Left ventricle myocardium superior (tissue), 1 donor: ENCODE measurements around the gene ARHGAP24. TPM values are rescaled to one million over a fixed set of nuclear protein-coding genes. Genes with fewer than 3 reads are reported as not detected.

Source experiments
- ATAC-seq: fragments of 200-7000 bp; cut with Tn5 transposase; one replicate; pipeline ENCODE4 v1.9.1; 2020; ENCODE audit warnings: mild to moderate bottlenecking, moderate library complexity
- DNase-seq: peaks from one replicate; pipeline ENCODE4 v3.0.0-alpha.2; 2020
- intact Hi-C: fragments of 100-400 bp; cut with micrococcal nuclease; formaldehyde crosslinking; loops from one replicate; pipeline ENCODE4 v1.11.0; 2022
- total RNA-seq: library from RNA; stranded (reverse); fragmentation: NEBNext Ultra II Directional; extraction: Animal tissue kit (Norgen Biotek cat#: 25700); gene quantifications from one replicate; pipeline ENCODE4 v1.2.1, GENCODE V29; 2021
- donor health status: DM: no; HTN: yes; CAD: no; lungs with severe emphysema.

Gene ARHGAP24
- total RNA-seq, 1 donor from 2014 or later, result 13.3 TPM

DNA sequence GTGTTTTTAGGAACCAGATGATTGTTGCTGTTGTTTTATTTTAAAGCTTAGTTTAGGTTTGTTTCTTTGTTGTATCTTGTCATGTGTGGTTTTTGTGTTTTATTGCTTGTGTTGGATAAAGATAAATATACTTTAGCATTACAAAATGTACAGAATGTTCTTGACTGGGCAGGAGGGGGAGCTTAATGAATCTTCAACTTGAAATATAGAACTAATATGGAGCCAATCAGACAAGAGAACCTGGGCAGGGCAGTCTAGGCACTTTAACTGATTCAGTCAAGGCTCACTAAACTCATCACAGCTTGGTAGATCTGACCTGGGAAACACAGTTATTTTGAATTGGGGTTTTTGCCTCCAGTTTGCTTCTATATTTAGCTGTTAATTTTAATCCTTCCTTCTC is 304.2 kb downstream of the ARHGAP24 start:
- DNase-seq (no peak), ATAC-seq (no peak)
- intact Hi-C loops, result no loop called here

DNA sequence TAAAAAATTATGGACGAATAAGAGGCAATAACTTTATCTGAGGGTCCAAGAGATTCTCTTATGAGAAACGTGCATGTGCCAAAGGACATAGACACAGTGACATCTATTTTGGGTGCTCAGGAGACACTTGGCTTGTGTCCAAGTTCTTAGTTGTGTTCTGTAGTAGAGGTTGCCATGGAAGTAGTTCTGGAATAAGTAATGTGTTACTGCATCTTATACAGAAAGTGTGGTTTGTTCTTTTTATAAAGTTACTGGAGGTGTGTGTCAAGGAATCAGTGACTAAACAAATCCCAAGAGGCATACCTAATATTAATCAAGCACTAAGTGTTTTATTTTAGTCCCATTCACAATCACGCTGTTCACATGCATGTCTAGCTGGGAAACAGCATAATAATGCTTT is 305.7 kb downstream of the ARHGAP24 start:
- intact Hi-C loops, result no loop called here
- peak; percentile 78 for ATAC-seq
- DNase-seq, result no peak

DNA sequence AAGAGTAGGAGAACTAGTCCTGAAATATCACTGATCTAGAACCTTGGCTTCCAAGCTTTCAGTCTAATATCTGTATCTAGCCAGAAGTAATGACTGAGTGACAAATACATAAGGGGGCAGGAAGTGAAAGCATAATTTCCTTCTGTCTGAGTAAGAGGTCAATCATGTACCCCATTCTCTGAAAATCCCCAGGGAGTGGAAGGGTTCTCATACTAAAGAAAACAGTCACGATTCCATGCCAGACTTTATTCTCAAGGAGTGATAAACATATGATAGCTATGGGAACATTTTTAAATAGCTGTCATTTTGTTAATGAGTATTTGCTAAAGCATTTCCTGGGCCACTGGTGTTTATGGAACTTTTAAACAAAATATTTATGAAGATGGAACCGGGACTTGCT is 308.5 kb downstream of the ARHGAP24 start:
- ATAC-seq (no peak), DNase-seq (no peak)
- intact Hi-C loops, result no loop called here

DNA sequence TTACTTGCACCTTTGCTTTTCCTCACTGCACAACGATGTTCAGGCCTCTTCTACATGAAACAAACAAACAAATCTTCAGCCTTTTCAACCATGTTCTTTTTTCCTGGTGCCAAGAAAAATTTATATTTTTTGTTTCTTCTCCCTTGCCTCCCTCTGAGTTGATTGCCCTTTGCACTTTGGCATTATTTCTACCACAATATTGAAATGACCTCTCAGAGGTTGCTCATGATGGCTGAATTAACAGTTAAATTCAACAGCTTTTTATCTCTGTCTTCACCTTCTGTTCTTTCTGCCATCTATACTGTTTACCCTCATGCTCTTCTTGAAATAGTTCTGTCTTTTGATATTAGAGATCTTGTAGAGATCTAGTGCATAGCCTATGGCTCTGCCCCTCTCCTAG is 308.9 kb downstream of the ARHGAP24 start:
- ATAC-seq, result no peak
- DNase-seq, result no peak
- intact Hi-C loops, result no loop called here

DNA sequence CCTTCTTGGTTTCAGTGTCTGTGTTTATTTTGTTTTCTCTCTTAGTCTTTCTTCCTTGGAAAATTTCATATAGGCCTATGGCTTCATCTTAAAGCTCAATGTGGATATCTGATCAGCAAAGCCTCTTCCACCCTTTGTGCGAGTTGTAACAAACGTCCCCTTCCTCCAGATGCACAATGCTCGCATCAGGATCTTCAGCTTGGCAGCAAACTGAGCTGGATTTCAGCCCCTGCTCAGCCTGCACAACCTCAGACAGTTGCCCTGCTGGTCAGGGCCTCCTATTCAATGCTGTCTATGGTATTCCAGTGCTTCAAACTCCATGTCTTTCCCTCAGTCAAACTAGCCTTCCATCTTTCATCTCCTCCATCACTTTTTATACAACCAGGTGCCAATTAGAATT is 309.4 kb downstream of the ARHGAP24 start:
- ATAC-seq (no peak), DNase-seq (no peak)
- intact Hi-C loops, result no loop called here

DNA sequence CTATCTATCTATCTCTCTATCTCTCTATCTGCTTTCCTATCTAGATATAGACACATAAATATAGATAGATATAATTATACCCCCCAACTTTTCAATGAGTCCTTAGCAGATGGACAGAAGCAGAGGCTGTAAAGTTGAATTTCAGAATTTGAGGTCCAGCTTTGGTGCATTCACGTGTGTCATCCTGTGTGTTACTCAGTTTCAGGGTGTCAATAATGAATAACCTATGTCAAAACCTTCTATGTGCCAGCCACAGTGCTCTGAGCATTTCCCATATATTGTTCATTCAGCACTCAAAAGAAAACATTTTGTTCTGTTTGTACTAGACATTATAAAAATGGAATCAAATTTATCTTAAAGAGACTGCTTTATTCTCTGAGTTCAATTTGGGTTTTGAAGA is 310.0 kb downstream of the ARHGAP24 start:
- intact Hi-C loops, result no loop called here
- ATAC-seq (no peak), DNase-seq (no peak)

DNA sequence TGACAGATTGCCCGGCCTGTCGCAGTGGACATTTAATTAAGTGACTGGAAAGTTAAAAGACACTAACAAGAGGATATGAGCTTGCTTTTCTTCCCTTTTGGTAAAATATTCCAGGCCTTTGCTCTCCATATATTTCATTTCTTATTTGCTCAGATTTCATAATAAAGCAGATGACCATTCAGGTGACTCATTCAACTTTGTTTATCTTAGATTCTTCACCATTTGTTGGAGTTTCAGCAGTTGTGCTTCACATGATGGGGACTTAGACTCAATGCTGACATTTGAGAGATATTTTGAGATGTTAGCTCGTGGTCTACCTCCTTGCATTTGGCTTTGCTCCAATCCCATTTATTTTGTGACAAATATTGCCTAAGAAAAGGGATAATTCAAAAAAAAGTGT is 312.2 kb downstream of the ARHGAP24 start:
- no peak for ATAC-seq
- DNase-seq, result no peak
- intact Hi-C loops, result no loop called here

DNA sequence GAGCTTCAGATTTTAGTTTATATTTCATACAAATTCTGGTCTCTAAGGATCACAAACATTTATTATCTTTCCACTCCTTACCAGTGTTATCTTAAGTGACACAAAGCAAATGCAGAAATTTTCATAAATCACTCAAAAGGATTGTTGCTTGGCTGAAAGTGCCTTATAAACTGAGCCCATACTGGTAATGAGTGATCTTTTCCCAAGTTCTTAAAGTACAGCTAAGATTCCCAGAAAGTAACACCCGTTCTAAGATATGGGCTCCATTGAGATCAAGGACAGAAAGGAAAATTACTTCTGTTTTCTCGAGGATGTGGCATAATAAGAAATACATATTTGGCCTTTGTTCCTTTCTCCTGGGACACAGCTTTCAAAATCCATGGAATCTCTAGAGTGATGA is 313.7 kb downstream of the ARHGAP24 start:
- DNase-seq (no peak), ATAC-seq (no peak)
- intact Hi-C loops, result no loop called here

DNA sequence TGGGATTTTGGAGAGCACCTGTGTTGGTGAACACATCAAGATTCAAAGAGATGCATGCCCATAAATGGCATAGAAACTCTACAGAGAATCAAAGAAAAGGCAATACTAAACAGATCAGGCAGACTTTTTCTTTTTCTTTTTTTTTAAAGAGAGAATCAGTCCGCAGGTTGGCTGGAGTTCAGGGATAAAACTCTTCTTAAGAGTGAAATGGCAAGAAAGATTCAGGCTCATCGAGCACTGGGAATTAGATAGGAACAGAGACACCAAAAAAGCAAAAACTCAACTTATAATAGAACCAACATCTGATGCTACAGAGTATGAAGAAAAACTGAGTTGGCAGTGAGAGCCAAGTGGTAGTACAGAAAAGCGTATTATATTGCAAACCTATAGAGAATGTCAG is 314.3 kb downstream of the ARHGAP24 start:
- ATAC-seq, result no peak
- DNase-seq, result no peak
- intact Hi-C loops, result no loop called here

DNA sequence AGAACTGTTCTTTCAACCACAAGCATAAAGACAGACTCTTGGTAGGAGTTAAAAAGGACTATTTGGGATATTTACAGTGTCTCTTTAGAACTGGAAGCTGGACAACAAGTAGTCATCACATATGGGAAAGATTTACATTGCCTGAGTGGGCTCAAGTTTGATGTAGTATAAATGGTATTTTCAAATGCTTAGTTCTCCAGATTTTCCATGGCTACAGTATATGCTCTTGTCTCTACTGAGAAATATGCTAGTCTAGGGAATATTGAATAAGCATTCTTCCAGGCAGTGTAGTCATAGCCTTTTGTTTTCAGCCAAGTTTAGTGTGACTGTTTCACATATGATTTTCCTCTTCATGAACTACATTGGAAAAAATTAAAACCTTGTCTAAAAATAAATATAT is 315.6 kb downstream of the ARHGAP24 start:
- DNase-seq, result no peak
- intact Hi-C loops, result no loop called here
- no peak for ATAC-seq

DNA sequence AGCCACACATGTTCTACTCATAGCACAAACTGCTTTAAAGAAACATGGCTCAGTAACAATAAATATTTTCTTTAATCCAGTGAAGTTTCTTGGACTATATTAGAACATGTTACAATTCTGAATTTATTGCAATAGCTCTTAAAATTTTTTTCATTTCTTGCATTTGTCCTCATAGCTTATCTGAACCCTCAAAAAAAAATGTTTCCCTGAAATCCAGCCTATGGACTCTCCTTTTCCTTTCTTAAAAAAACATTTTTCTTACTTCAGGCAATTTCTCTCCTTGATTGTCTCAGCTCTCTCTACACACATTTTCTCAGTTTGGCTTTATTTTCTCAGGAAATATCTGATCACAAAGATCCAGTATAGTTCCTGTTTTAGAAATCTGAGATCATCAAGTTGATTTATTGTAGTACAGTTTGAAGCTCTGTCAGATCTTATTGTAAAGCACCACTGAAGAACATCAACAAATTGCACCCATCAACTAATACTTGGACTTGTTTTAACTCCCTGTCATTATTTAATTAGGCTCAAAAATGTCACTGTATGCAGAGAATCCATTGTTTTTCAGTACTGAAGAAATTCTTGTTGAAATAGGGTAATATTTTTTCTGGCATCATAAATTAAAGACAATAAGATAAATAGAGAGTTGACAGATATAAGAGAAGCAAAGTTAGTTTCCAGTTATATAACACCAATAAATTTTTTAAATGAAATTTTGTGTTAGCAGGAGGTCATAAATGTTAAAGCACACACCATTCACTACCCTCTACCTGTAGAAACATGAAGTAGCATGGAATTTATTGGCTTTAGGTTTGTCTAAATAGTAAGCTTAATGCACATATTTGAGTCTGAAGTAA is 317.7 kb downstream of the ARHGAP24 start:
- intact Hi-C loops, result no loop called here
- no peak for DNase-seq

DNA sequence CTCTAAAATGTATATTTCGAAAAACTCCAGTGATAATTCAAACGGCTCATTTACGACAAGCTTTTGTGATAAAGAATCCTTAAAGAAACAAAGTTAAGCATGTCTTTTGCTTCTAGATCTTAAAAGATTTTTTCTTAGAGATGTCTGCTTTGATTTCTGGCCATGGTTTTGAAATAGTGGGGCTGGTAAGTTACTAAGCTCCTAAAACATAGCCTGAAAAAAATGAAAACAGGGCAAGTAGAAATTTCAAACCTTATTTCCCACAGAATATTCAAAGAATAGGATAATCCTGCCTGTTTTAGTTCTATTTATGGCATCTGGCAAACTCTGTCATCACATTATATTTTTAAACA is 318.3 kb downstream of the ARHGAP24 start:
- intact Hi-C loops, result no loop called here
- DNase-seq (no peak), ATAC-seq (no peak)

More for the DNA sequence above, 317.7 kb downstream of the ARHGAP24 start:
- no peak for ATAC-seq

DNA sequence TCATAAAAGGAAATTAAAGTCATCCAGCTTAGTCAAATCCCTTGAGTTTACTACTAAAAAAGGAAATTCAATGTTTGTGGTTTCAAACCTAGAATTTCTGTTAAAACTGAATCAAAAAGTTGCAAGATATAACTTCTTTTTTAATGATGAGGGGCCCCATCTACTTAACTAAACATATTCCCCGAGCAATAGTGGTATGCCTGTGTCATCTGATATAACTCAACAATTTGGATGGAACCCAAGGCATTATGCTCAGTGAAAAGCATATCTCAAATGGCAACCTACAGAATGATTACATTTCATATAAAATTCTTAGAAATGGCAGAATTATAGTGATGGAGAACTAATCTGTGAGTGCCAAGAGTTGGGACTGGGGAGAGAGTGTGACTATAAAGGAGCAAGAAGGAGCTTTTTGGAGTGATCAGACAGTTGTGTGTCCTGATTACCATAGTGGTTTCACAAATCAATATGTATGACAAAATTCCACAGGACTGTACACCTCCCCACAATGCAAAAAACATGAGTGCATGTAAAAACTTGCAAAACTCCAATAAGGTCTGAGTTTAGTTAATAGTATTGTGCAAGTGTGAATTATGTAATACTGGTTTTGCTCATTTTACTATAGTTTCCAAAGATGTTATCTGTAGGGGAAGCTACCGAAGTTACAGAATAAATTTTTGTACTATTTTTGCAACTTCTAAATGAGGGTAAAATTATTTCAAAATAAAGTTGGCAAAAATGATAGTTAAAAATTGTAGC is 323.2 kb downstream of the ARHGAP24 start:
- no peak for DNase-seq
- ATAC-seq, result no peak
- intact Hi-C loops, result loop anchor here (5.0 kb wide), 1 partner anchor 169 kb away; no protein-coding TSS in a partner anchor

DNA sequence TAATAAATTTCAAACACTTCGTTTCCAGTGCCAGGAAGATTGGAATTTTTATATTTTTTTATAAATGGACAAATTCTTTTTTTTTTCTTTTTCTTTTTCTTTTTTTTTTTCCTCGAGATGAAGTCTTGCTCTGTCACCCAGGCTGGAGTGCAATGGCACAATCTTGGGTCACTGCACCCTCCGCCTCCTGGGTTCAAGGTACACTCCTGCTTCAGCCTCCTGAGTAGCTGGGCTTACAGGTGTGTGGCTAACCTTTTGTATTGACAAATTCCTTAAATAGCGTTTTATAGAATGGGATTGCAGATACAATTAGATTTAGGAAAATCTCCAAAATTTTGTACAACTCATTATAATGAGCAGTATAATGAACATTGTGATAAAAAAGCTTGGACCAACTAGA is 328.9 kb downstream of the ARHGAP24 start:
- DNase-seq, result no peak
- ATAC-seq, result no peak
- intact Hi-C loops, result no loop called here

DNA sequence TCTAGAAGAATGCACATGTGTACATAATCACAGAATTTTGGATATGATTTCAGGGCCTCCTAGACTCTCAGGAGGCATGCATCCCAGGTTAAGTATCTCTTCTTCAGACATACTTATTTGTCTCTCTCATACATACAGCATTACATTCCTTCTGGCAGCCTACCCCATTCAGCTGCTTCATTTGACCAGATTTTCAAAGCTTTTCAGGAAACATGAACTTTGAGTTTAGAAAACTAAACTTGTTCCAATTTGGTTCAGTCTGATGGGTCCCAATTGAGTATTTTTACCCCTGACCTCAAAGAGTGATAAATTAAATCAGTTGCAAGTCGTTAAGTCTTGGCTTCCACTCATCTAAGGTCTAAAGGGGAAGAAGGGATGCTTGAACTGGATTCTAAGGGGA is 330.9 kb downstream of the ARHGAP24 start:
- DNase-seq (no peak), ATAC-seq (no peak)
- intact Hi-C loops, result no loop called here

DNA sequence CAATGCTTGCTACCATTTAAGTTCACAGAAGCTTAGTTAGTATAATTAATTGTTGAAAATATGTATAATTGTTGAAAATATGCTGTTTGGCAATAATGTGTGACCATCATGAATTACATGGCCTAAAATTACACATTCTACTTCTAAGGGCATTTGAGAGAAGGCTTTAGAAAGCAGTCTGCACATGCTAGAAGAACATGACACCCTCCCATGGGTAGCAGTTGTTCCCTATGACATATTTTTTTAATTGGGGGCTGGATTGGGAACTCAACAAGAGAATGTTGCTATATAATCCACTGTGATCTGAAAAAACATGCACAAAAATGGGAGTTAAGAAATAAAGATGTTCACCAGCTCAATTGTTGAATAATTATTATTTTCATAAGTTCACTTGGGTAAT is 331.4 kb downstream of the ARHGAP24 start:
- no peak for DNase-seq
- intact Hi-C loops, result no loop called here

DNA sequence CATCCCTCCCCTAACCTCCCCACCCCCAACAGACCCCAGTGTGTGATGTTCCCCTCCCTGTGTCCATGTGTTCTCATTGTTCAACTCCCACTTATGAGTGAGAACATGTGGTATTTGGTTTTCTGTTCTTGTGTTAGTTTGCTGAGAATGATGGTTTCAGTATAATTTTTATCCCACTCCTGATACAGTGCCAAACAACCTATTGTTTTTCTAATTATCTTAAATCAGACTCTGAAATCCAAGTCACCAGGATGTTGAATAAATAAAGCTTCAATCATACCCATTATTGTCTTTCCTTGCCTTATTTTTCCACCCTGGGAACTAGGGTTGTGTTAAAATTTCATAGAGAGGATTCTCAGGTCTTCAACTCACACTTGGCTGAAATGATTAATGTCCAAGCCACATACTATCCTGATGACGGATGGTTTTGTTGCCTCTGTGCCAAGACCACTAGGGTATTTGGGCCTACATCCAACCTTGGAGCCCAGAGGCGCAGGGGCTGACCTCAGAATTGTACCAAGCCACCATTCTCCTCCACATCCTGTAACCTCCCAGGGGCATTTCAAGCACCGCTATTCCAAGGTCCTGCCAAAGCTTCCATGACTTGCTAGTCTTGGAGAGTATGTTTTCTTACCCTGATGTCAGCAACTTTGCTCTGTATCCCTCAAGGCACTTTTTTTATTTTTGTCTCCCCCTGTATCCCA is 332.4 kb downstream of the ARHGAP24 start:
- intact Hi-C loops, result no loop called here
- ATAC-seq, result peak; percentile 98
- DNase-seq, result peak; percentile 55

More for the DNA sequence above, 331.4 kb downstream of the ARHGAP24 start:
- no peak for ATAC-seq

DNA sequence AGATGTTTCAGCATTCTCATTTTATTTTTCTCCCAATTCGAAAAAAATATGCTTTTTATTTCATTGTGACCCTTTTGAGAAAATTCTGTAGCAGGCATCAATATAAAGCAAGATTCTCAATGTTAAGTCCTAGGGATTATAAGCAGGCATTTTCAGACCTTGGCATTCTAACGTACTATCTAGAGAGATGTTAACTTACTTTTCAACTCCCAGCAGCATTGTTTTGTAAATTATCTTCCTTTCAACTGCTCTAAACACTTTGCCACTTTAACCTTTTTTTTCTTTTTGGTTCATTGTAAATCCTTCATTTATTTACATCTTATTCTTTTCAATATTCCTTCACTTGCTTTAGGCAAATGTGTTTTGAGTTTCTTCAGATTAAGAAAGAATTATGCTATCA is 333.2 kb downstream of the ARHGAP24 start:
- intact Hi-C loops, result no loop called here
- no peak for DNase-seq
- no peak for ATAC-seq

DNA sequence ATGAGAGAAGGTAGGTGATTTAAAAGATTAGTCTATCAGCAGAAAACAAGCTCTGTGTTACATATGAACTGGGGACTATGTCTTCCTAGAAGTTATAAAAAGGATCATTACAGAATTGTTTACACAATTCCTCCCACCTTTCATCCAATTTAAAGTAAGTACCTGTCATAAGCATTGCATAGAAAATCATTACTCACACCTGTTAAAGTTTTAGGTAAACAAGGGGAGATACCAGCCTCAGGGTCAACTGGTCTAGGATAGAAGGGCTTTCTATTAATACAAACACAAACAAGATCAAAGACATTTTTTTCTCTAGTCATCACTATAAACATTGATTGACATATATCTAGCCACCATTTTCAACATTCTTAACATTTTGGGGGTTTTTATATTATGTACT is 333.9 kb downstream of the ARHGAP24 start:
- intact Hi-C loops, result no loop called here
- no peak for DNase-seq
- no peak for ATAC-seq

DNA sequence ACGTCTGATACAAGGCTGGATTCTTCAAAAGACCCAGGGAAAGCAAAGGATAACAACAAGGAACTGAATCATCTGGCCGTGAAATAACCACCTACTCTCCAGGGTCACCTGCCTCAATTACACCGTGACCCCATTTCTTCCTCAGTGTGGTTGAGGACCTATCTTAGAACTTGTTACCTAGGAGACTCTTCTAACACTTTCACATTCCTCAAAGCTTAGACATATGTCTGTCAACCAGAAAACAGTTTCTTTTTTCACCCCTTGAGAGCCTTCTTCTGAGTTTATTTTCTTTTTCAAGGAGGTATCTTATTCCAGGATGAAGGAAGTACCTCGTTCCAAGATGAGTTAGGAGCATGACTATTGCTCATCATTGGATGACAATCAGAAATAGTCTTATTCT is 337.8 kb downstream of the ARHGAP24 start:
- intact Hi-C loops, result no loop called here
- ATAC-seq, result no peak
- no peak for DNase-seq
